GM12864 (cell line): ENCODE data around the gene SP2.

ENCODE experiments used
- DNase-seq: peaks from one replicate; pipeline ENCODE4 v3.0.0-alpha.2; 2011; ENCODE audit warnings: low read depth
- H3K4me3 ChIP-seq: 2 replicates; pipeline ENCODE4 v1.5.1; 2011; ENCODE audit warnings: mild to moderate bottlenecking, low read depth, low read length, control low read depth
- TF ChIP-seq, protein P1 (sequence below): IDR thresholded peaks from 2 replicates; pipeline ENCODE4 v1.5.1; 2011; ENCODE audit warnings: low read depth, mild to moderate bottlenecking, moderate library complexity, low read length, control low read depth, inconsistent platforms; ENCODE audit errors: missing control alignments

Gene SP2

DNA sequence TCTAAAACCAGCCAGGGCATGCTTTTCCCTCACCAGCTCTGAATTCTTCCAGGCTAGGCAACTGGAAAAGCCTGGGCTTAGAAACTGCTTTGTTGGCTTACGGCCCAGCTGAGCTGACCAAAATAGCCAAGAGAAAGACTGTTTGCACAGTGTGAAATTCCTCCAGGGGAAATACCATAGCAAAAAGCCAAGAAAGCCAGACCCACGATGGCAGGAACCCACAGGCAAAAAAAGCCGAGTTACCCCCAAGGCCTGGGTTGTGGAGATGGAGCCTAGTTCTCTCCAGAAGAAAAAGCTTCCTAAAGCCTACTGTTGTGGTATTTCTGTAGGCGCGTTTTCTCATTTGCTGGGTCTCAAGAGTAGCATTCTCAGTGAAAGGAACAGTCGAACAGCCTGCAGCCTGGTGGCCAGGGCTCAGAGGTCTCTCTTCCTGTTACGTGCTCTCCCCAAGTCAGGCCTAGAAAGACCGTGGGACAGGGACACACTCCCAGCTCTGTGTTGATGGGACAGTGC is 9.2 kb downstream of the SP2 start:
- no peak for DNase-seq
- TF ChIP-seq, protein P1, sequence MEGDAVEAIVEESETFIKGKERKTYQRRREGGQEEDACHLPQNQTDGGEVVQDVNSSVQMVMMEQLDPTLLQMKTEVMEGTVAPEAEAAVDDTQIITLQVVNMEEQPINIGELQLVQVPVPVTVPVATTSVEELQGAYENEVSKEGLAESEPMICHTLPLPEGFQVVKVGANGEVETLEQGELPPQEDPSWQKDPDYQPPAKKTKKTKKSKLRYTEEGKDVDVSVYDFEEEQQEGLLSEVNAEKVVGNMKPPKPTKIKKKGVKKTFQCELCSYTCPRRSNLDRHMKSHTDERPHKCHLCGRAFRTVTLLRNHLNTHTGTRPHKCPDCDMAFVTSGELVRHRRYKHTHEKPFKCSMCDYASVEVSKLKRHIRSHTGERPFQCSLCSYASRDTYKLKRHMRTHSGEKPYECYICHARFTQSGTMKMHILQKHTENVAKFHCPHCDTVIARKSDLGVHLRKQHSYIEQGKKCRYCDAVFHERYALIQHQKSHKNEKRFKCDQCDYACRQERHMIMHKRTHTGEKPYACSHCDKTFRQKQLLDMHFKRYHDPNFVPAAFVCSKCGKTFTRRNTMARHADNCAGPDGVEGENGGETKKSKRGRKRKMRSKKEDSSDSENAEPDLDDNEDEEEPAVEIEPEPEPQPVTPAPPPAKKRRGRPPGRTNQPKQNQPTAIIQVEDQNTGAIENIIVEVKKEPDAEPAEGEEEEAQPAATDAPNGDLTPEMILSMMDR, result no peak

DNA sequence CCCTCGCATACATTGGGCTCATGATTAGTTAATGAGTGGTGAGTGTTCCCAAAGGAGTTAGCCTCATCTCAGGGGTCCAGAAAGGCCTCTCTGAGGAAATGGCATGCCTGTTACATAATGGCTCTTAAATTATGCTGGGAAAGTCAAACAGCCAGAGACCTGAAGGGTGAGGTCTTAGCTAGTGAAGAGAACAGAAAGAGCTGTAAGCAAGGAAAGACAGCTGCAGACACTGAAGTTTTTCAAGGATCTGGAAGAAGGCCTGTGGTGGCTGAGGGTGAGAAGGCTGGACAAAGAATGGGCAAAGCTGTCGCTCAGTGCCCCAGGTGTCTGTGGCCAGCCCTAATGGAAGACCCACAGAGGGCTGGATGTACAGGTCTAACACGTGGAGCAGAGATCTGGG is 10.4 kb downstream of the SP2 start:
- TF ChIP-seq, protein P1, result no peak
- no peak for DNase-seq
- no peak overlapping the region for H3K4me3 ChIP-seq

More for the DNA sequence above, 9.2 kb downstream of the SP2 start:
- no peak overlapping the region for H3K4me3 ChIP-seq

DNA sequence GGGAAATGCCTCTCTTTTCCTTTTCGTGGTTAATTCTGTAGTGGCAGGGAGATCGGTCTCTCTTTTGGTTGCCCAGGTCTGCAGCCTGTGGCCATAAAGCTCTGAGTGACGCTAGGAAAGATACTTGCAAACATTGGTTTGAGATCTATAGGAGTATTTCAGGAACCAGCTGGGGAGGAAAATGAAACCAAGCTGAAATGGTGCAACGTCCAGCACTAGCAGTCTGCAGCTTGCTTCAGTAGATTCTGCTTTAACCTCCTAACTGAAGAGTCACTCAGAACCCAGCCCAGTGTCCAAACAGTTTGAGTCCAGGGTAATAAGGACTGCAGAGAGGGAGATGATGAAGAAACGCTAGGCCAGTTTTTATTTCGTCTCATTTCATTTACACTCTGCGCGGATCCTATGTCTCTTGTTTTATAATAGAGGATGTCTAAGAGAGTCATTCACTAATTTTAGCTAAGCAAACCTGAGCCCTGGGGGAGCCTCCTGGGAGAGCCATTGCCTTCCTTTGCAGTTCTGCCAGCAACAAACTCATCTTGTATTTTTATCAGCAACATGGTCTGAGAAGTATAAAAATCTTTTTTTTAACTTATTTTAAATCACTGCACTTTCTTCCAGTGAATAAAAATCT is 12.0 kb downstream of the SP2 start:
- DNase-seq, result no peak
- TF ChIP-seq, protein P1, result no peak
- H3K4me3 ChIP-seq, result no peak overlapping the region

DNA sequence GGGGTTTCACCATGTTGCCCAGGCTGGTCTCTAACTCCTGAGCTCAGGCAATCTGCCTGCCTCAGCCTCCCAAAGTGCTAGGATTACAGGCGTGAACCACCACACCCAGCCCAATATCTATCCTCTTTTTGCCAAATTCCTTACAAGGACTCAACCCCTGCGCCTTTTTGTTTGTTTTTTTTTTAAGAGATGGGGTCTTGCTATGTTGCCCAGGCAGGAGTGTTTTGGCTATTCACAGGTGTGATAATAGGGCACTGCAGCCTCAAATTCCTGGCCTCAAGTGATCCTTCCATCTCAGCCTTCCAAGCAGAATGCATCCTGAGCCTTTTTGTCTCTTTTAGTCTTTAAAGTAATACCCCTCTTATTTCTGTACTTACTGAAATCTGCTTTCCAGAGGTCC is 17.0 kb downstream of the SP2 start:
- DNase-seq, result no peak
- TF ChIP-seq, protein P1, result no peak
- H3K4me3 ChIP-seq, result no peak overlapping the region

DNA sequence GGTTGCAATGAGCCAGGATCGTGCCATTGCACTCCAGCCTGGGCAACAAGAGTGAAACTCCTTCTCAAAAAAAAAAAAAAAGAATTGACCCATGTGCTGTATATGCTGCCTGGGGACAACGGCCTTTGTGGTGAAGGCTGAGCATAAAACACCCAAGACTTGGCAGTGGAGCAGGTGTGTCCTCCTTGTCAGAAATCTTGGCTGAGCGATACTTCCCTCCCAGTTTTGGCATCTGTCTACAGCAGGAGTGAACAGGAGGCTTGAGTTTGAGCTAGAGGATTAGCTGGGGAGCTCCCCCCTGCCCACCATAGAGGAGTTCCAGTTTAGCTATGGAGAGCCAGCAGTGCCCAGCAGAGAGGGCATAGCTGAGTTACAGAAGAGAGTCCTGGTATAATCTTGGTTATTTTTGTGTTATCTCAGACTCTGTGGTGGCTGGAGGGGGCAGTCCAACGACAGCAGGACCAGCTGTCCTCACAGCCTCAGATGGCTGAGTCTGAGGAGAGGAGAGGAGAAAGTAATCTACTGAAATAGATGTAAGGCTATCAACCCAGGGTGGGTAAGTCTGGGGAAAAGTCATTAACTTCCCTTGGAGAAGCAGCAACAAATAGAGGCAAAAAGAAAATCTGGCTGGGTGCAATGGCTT is 18.4 kb downstream of the SP2 start:
- TF ChIP-seq, protein P1, result no peak
- H3K4me3 ChIP-seq, result no peak overlapping the region
- no peak for DNase-seq

DNA sequence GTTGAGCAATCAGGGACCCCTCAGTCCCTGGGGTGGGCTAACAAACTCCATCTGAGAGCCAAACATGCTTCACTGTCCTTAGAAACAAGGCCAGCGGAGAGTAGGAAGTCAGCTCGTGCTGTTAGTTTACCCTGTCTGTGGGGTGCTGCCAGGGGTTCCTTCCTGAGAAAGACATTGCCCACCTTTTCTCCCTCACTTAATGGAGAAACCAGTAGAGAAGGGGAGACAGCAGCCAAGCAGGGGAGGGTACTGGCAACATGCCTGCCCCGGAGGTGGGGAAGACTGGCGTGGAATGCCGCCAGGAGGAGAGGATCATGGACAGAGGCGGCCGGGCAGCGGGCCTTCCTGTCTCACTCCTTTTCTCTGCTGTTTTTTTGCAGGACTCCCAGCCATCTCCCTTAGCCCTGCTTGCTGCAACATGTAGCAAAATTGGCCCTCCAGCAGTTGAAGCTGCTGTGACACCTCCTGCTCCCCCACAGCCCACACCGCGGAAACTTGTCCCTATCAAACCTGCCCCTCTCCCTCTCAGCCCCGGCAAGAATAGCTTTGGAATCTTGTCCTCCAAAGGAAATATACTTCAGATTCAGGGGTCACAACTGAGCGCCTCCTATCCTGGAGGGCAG is 19.9 kb downstream of the SP2 start:
- no peak overlapping the region for H3K4me3 ChIP-seq
- DNase-seq, result no peak

More for the DNA sequence above, 19.9 kb downstream of the SP2 start:
- TF ChIP-seq, protein P1, result no peak
